ENCODE measurements around the gene RAD21L1.

Gene RAD21L1

DNA sequence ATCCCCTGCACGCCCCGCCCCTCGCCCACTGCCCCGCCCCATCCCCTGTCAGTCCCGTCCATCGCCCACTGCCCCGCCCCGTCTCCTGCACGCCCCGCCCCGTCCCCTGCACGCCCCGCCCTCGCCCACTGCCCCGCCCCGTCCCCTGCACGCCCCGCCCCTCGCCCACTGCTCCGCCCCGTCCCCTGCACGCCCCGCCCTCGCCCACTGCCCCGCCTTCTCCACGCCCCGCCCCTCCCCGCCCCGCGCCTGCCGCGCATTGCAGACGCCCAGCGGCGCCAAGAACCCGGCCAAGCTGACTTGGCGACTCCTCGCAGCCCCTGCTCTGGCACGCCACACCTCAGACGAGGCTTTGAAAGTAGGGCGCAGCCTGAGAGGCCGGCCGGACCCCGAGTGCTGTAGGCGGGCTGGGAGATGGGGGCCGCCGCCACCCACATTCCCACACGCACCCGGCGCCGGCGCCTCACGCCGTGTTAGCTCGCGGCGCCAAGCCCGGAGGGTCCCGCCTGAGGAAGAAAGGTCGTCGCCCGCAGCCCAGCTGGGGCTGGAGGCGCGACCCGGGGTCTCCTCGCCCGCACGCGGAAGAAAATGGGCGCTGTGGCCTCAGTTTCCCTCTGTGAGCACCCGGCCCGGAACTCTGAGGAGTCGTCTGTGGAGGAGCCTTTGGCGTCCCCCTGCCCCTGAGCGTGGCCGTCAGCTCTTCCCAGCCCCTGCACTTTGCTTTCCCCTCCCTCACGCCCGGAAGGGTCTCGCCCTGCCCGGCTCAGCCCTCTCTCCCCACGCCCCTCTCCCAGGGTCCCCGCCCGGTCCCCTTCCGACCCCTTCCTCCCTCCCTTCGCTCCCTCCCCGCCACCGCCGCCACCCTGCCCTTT, at the start of gene RAD21L1:
RAD21L1 (plus strand) TSS at position 262 of the 872 bp plus-strand sequence. CDS start 2,410 bp downstream, outside the sequence.
- DNase-seq (ENCODE audit: low read depth in 2 of 2): peak; percentile 62 to 69

DNA sequence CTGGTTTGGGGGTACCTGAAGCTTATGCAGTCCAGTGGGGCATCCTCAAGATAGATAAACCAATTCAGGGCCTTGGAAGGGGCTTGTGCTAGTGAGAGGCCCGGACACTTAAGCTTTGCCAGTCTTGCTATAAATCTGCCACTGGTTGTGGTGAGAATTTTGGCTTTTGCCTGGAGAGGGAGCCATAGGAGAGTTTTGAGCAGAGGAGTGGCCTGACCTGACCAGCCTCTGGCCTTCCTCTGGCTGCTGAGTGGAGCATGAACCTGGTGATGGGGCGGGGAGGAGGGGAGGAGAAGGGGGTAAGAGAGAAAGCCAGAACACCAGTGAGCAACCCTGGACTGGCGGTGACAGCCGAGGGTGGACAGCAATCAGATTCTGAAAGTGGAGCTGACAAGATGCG, 48.2 kb upstream of the RAD21L1 start:
- no peak for DNase-seq (ENCODE audit: low read depth in 2 of 2)

- DNase-seq (ENCODE audit: low read depth in 2 of 2): no peak
These were observed 47.7 kb upstream of the RAD21L1 start for GRCh38 chr20:1178103-1178502.

DNA sequence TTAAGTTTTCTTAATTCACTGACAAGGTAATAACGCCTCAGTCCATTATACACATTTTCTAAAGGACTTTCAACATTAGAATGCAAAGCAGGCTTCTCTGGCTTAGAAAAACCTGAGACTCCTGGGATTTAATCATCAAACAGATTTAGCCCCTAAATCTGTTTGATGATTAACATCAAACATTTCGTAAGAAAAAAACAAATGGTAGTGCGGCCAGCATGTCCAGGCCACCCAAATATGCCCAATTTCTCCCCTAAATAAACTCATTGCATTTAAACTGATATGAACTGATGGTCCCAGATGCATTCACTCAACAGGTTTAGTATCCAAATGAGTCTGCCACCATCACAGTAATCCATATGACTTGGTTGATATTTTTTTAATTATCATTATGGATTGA, 47.2 kb upstream of the RAD21L1 start:
- DNase-seq (ENCODE audit: low read depth in 2 of 2): no peak

DNA sequence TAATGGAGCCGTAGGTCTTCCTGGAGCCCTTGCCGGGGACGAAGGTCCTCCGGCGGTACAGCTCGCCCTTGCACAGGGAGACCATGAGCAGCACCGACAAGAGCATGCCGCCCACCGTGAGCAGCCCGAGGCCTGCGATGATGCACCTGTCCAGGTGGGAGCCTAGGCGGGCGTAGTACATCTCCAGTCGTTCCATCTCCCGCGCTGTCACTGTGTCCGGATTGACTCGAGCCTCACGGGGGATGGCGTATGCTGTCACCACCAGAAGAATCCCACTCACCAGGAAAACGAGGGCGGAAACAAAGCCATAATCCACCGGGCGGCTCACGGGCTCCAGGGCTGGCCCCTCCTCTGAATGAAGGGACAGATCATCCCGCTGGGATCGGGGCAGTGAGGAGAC, 44.9 kb upstream of the RAD21L1 start:
- no peak for DNase-seq (ENCODE audit: low read depth in 2 of 2)

DNA sequence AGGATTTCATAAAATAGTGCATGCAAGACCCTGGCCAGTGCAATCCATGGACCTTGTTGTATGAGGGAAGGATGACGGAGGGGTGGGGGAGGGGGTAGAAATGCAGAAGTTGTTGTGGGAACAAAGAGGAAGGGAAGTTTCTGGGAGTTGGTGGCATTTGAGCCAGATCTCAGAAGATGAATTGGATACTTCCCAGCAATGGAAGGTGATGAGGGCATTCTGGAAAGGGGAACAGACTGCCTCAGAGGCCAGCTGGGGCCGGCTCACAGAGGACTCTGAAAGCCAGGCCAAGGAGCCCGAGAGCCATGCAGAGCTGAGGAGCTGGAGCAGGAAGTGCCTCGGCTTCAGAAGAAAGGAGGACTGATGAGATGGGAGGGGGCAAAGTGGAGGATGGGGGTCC, 43.7 kb upstream of the RAD21L1 start:
- no peak for DNase-seq (ENCODE audit: low read depth in 2 of 2)

DNA sequence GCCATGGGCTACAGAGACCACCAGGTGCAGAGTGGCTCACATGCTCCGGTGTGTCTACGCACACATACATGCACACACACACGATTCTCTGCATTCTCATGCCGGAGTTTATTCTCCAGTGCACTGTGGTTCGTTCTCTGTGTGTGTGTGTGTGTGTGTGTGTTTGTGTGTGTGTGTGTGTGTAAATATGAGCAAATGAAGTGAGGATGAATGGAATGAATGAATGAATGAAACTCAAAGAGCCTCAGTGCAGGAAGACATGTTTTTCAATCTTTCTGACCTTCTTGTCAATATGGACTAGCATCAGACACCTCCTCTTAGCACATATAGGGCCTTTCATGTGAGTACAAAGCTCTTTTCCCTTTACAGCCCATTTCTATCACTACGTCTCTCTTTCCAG, 42.7 kb upstream of the RAD21L1 start:
- DNase-seq (ENCODE audit: low read depth in 2 of 2): no peak

DNA sequence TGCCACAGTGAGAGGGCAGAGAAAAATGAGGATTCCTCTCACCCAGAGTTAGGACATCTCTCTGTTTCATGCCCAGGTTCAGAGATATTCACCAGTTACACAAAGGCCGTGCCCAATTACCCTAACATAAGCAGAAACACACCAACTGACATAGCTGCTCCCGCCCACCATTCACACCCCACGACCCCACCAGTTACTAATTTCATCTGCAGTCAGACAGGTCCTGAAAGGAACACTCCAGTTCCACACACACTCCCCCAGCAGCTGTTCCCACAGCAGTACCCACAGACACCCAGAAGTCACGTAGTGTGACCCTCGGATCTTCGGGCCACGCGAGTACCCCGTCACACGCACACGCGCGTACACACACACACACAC, 41.6 kb upstream of the RAD21L1 start:
- no peak for DNase-seq (ENCODE audit: low read depth in 2 of 2)

GRCh38 chr20:1184638-1185315, 41.1 kb upstream of the RAD21L1 start, which contains the start of gene TMEM74B:
TSS of gene TMEM74B (minus strand) at chr20:1184981. CDS start at chr20:1183801, 1,180 bp downstream.
- DNase-seq (ENCODE audit: low read depth in 2 of 2): no peak

DNA sequence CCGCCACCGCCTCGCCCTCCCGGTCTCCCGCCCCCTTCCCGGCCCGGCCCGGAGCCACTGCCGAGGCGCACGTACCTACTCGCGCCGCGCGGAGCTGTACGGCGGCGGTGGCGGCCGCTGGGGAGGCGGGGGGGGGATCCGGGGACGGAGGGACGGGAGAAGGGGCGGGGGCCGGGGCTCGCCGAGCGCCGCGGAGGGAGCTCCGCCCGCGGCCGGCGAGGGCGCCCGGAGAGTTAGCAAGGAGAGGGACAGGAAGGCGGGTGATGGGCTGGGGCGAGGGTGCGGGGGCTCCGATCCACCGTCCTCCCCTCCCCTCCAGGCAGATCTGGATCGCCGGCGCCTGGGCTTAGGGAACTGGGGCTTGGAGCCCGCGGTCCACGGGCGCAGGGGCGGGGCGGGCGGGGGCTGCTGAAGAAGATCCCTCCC, 40.5 kb upstream of the RAD21L1 start:
- DNase-seq (ENCODE audit: low read depth in 2 of 2): no peak

GRCh38 chr20:1185790-1186334, 40.0 kb upstream of the RAD21L1 start:
- DNase-seq (ENCODE audit: low read depth in 2 of 2): peak in 1 of 2 donors; percentile 9

GRCh38 chr20:1186367-1186991, 39.4 kb upstream of the RAD21L1 start:
- DNase-seq (ENCODE audit: low read depth in 2 of 2): no peak

DNA sequence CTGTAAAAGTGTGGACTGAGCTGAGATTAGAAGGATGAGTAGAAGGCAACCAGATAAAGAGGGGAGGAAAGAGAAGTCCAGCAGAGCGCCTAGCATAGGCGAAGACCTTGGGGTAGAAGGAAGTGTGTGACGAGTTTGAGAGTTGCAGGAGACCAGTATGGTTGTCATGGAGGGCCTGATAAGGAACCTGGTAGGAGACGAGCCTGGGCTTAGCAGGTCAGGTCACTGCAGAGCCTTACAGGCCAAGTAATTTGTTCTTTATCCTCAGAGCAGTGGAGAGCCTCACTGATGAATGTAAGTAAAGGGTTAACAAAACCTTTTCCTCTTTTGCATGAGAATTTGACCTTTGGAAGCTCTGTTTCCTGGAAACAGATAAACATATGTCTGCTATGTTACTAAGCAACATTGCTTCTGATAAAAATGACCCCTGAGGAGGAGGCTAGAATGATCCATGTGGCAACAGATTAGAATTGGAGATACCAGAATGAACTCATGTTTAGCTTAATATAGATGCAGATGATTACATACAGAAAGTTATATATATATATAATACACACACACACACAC, 38.2 kb upstream of the RAD21L1 start:
- DNase-seq (ENCODE audit: low read depth in 2 of 2): no peak

DNA sequence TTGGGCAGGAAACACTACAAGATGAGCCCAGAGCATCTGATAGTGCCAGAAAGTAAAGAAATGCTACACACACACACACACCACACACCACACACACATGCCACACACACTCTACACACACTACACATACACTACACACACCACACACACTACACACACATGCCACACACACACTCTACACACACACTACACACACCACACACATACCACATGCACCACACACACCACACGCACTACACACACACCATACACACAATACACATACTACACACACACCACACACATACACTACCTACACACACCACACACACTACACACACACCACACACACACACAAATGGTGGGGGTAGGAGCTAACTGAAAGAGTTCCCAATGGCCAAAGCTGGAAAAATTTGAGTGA, 37.5 kb upstream of the RAD21L1 start:
- DNase-seq (ENCODE audit: low read depth in 2 of 2): no peak

DNA sequence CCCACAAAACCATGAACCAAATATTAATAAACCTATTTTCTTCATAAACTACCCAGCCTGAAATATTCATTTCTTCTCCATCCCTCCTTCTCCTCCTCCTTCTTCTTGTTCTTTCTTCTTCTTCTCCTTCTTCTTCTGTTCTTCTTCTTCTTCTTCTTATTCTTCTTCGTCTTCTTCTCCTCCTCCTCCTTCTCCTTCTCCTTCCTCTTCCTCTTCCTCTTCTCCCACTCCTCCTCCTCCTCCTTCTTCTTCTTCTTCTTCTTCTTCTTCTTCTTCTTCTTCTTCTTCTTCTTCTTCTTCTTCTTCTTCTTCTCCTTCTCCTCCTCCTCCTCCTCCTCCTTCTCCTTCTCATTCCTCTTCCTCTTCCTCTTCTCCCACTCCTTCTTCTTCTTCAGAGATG, 36.0 kb upstream of the RAD21L1 start:
- no peak for DNase-seq (ENCODE audit: low read depth in 2 of 2)

GRCh38 chr20:1190847-1191246, 35.0 kb upstream of the RAD21L1 start:
- no peak for DNase-seq (ENCODE audit: low read depth in 2 of 2)

- no peak for DNase-seq (ENCODE audit: low read depth in 2 of 2)
These were observed 34.5 kb upstream of the RAD21L1 start for GRCh38 chr20:1191299-1191698.

DNA sequence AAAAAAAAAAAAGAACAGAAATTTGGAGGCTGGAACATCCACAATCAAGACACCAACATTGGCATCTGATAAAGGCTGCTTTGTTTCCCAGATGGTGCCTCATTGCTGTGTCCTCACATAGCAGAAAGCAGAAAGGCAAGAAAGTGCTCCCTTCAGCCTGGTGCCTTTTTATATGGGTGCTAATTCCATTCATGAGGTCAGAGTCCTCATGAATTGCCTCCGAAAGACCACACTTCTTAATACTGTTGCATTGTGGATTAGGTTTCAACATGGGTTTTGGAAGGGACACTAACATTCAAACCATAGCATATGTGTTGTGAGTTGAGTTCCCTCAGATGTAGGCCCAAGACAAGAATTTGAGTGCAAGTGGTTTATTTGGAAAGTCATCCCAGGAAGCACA, 30.6 kb upstream of the RAD21L1 start:
- DNase-seq (ENCODE audit: low read depth in 2 of 2): no peak

DNA sequence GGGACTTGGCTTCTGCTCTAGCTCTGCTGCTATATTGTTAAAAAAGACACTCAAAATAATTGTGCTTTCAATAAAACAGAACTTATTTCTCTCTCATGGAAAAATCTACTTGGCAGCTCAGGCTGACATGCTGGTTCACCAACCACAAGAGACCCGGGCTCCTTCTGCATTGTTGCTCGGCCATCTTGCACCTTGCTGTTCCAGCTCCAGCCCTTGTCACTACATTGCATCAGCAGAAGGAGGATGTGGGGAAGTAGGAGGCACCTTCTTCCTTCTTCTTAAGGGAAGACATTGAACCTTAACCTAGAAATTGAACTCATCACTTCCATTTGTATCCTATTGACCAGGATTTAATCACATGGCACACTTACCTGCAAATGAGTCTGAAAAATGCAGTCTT, 29.2 kb upstream of the RAD21L1 start:
- no peak for DNase-seq (ENCODE audit: low read depth in 2 of 2)

DNA sequence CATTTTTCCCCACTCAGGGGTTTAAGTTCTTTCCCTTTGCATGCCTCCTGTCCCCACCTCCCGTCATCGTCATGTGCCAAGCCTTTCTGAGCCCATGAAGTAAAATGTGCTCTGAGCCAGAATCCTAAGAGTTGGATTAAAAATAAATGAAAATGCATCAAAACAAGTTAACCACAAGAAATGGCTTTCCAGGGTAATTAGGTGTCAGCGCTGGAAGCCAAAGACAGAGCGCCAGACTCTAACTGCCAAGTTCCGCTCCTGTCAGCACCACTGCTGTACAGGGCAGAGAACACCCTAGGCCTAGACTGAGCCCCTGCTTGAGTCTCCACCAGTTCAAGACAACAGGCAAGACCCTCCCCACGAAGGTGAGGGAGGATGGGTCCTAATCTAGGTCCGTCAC, 28.0 kb upstream of the RAD21L1 start:
- DNase-seq (ENCODE audit: low read depth in 2 of 2): no peak

- no peak for DNase-seq (ENCODE audit: low read depth in 2 of 2)
These were observed 27.1 kb upstream of the RAD21L1 start for GRCh38 chr20:1198751-1199150.

Data from stimulated activated CD8-positive, alpha-beta memory T cell treated with anti-CD3 and anti-CD28 coated beads, Interleukin-7, amount 100 ng/mL, for 4 hours (primary cell).